ENCODE results near the gene PES1.
"Not testable (repeated sequence)": the region's sequence is repeated elsewhere in the genome, so short reads cannot be mapped to it uniquely, and the experiment has no call there.

Gene PES1

GRCh38 chr22:30598986-30599385, 7.3 kb upstream of the PES1 start:
- ChIA-PET POLR2A (interaction anchor here (0.6 kb wide), 1 partner anchor 40 kb away, joined by 8 read pairs; no protein-coding TSS in a partner anchor), CTCF (interaction anchor here (4.0 kb wide), 1 partner anchor 8 kb away, joined by 34 read pairs; the partner anchor contains the start of gene TCN2)
- no peak for TF ChIP-seq CTCF (IDR thresholded peaks at IDR 0.05; ENCODE audit: control extremely low read depth, extremely low read depth, low read depth, missing control alignments)
- DNase-seq (ENCODE audit: extremely low spot score), result no peak

DNA sequence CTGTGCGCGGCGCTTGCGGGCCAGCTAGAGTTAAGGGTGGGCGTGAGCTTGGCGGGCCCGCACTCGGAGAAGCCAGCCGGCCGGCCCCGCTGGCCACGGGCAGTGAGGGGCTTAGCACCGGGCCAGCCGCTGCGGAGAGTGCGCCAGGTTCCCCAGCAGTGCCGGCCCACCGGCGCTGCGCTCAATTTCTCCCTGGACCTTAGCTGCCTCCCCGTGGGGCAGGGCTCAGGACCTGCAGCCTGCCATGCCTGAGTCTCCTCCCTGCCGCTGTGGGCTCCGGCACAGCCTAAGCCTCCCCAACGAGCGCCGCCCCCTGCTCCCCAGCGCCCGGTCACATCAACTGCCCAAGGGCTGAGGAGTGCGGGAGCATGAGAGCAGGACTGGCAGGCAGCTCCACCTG, 5.2 kb upstream of the PES1 start:
- no peak for TF ChIP-seq CTCF (IDR thresholded peaks at IDR 0.05; ENCODE audit: control extremely low read depth, extremely low read depth, low read depth, missing control alignments)
- ChIA-PET POLR2A (interaction anchor here (0.6 kb wide), 1 partner anchor 10 kb away, joined by 5 read pairs; the partner anchor contains the start of gene TCN2), CTCF (interaction anchor here (0.9 to 4.0 kb wide), 2 partner anchors 10 to 38 kb away, joined by 6 to 34 read pairs; partner anchors contain the start of gene TCN2)
- DNase-seq (ENCODE audit: extremely low spot score), result no peak

DNA sequence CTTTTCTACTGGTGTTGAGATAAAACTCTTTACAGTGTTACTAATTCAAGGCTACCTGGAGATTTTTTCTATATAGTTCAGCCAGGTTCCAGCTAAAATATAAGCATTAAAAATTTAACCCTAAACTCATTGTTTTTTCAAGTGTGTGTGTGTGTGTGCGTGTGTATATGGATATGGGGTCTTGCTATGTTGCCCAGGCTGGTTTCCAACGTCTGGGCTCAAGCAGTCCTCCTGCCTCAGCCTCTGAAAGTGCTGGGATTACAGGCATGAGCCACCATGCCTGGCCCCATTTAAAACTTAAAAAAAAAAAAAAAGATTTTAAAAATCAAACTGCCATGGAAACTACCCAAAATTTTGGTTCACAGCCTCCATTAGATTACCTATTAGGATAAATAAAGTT, 4.5 kb upstream of the PES1 start:
- ChIA-PET POLR2A (no interaction called here), CTCF (interaction anchor here (4.0 kb wide), 1 partner anchor 11 kb away, joined by 34 read pairs; the partner anchor contains the start of gene TCN2)
- no peak for TF ChIP-seq CTCF (IDR thresholded peaks at IDR 0.05; ENCODE audit: control extremely low read depth, extremely low read depth, low read depth, missing control alignments)
- no peak for DNase-seq (ENCODE audit: extremely low spot score)

DNA sequence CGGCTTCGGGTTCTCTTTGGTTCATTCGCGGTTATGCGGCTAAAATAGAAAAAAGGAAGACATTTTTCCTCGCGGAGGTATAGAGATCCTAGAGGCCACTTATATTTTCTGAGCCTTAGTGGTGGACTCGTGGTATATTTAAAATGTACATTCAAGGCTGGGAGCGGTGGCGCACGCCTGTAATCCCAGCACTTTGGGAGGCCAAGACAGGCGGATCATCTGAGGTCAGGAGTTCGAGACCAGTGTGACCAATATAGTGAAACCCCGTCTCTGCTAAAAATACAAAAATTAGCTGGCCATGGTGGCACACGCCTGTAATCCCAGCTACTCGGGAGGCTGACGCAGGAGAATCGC, 627 bp upstream of the PES1 start:
- CTCF ChIA-PET, result interaction anchor here (1.2 to 4.3 kb wide), 3 partner anchors 14 to 163 kb away, joined by 3 to 23 read pairs (median 3); partner anchors contain the start of gene TCN2
- DNase-seq (ENCODE audit: extremely low spot score); POLR2A ChIA-PET: not testable (repeated sequence)

GRCh38 chr22:30591191-30591587, 521 bp downstream of the PES1 start:
- no peak for TF ChIP-seq CTCF (IDR thresholded peaks at IDR 0.05; ENCODE audit: control extremely low read depth, extremely low read depth, low read depth, missing control alignments)
- POLR2A ChIA-PET, result interaction anchor here (0.5 kb wide), 1 partner anchor 42 kb away, joined by 3 read pairs; no protein-coding TSS in a partner anchor
- DNase-seq (ENCODE audit: extremely low spot score), result no peak
- CTCF ChIA-PET, result interaction anchor here (0.8 to 4.3 kb wide), 5 partner anchors 10 to 164 kb away, joined by 3 to 23 read pairs (median 4); partner anchors contain the start of gene TCN2

DNA sequence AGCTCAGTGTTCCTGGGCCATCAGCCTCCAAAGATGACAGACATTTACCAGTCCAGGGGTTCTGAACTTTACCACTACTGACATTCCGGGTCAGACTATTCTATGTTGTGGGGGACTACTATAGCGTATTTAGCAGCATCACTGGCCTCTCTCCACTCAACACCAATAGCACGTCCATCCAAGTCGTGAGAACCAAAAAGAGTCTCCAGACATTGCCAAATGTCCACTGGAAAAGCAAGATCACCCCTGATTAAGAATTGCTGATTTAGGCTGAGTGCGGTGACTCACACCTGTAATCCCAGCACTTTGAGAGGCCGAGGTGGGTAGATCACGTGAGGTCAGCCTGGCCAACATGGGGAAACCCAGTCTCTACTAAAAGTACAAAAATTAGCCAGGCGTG, 5.3 kb downstream of the PES1 start:
- no peak for DNase-seq (ENCODE audit: extremely low spot score)
- CTCF ChIA-PET, result no interaction called here
- no peak for TF ChIP-seq CTCF (IDR thresholded peaks at IDR 0.05; ENCODE audit: control extremely low read depth, extremely low read depth, low read depth, missing control alignments)
- POLR2A ChIA-PET, result no interaction called here

GRCh38 chr22:30584441-30584840, 7.3 kb downstream of the PES1 start:
- no peak for DNase-seq (ENCODE audit: extremely low spot score)
- ChIA-PET POLR2A (no interaction called here), CTCF (no interaction called here)
- no peak for TF ChIP-seq CTCF (IDR thresholded peaks at IDR 0.05; ENCODE audit: control extremely low read depth, extremely low read depth, low read depth, missing control alignments)

All from GM10248 (cell line).